K562 (cell line): Measurements from ENCODE around the gene KAT2B. TPM values are rescaled to one million over a fixed set of nuclear protein-coding genes. Genes with fewer than 3 reads are reported as not detected.

Experiments used
- AFF4 ChIP-seq: sonication (generic); formaldehyde crosslinking; IDR thresholded peaks from 2 replicates; pipeline ENCODE4 v1.8.0; 2023; ENCODE audit warnings: mild to moderate bottlenecking, missing genetic modification reagents
- GATA2 ChIP-seq: sonication (generic); formaldehyde crosslinking; IDR thresholded peaks from 2 replicates; pipeline ENCODE4 v1.4.0; 2020; ENCODE audit warnings: mild to moderate bottlenecking, missing genetic modification reagents
- HDAC3 ChIP-seq: fragments of 450-650 bp; IDR thresholded peaks from 2 replicates; pipeline ENCODE4 v1.6.1; 2018; ENCODE audit warnings: borderline replicate concordance, mild to moderate bottlenecking, moderate library complexity; ENCODE audit not compliant: partially characterized antibody
- HMBOX1 ChIP-seq: sonication (generic); IDR thresholded peaks from 2 replicates; pipeline ENCODE4 v1.6.1; 2016
- HNRNPL ChIP-seq: fragments of 200-400 bp; formaldehyde crosslinking; IDR thresholded peaks from 2 replicates; pipeline ENCODE4 v1.6.1; 2017; ENCODE audit warnings: low read depth, mild to moderate bottlenecking, low read length
- ILF3 ChIP-seq: fragments of 450-650 bp; IDR thresholded peaks from 2 replicates; pipeline ENCODE4 v1.6.1; 2018; ENCODE audit warnings: antibody characterized with exemption, mild to moderate bottlenecking, moderate library complexity, borderline replicate concordance
- MED1 ChIP-seq: sonication (generic); formaldehyde crosslinking; IDR thresholded peaks from 2 replicates; pipeline ENCODE4 v1.8.1; 2023; ENCODE audit warnings: missing genetic modification reagents, borderline replicate concordance
- MEIS2 ChIP-seq: fragments of 450-650 bp; IDR thresholded peaks from 2 replicates; pipeline ENCODE4 v1.6.1; 2014; ENCODE audit warnings: mild to moderate bottlenecking; ENCODE audit not compliant: partially characterized antibody
- MTA3 ChIP-seq: fragments of 450-650 bp; formaldehyde crosslinking; IDR thresholded peaks from 2 replicates; pipeline ENCODE4 v1.6.1; 2017; ENCODE audit warnings: mild to moderate bottlenecking, borderline replicate concordance
- NFATC3 ChIP-seq: fragments of 450-650 bp; IDR thresholded peaks from 2 replicates; pipeline ENCODE4 v1.6.1; 2017; ENCODE audit warnings: mild to moderate bottlenecking
- PYGO2 ChIP-seq: fragments of 450-650 bp; IDR thresholded peaks from 2 replicates; pipeline ENCODE4 v1.6.1; 2016; ENCODE audit warnings: mild to moderate bottlenecking, missing genetic modification characterization, moderate library complexity, missing compliant biosample characterization
- TAF9B ChIP-seq: fragments of 450-650 bp; IDR thresholded peaks from 2 replicates; pipeline ENCODE4 v1.6.1; 2018; ENCODE audit warnings: mild to moderate bottlenecking; ENCODE audit not compliant: partially characterized antibody
- TEAD4 ChIP-seq, 2 experiments: sonication (generic) in 1 of 2; formaldehyde crosslinking in 1 of 2; IDR thresholded peaks; 2 replicates each; pipeline versions ENCODE4 v1.6.1 to v1.8.0; 2012 to 2022; ENCODE audit warnings: borderline replicate concordance in 1 of 2, inconsistent platforms in 1 of 2, low read length in 1 of 2, mild to moderate bottlenecking in 1 of 2, missing genetic modification reagents in 1 of 2
- ZFPM2 ChIP-seq: fragments of 250-450 bp; sonication (Bioruptor Pico); IDR thresholded peaks from 2 replicates; pipeline ENCODE4 v1.5.1; 2022; ENCODE audit warnings: mild to moderate bottlenecking
- ZNF445 ChIP-seq: fragments of 250-450 bp; sonication (Bioruptor Pico); IDR thresholded peaks from 2 replicates; pipeline ENCODE4 v1.4.0; 2020; ENCODE audit warnings: low read depth, mild to moderate bottlenecking, moderate library complexity
- ZNF583 ChIP-seq: fragments of 250-450 bp; sonication (Bioruptor Pico); IDR thresholded peaks from 2 replicates; pipeline ENCODE4 v1.4.0; 2020
- ZNF644 ChIP-seq: fragments of 200-800 bp; sonication (Bioruptor generic); IDR thresholded peaks from 2 replicates; pipeline ENCODE4 v1.6.1; 2016; ENCODE audit warnings: low read depth, missing genetic modification characterization, missing compliant biosample characterization
- ZNF655 ChIP-seq: fragments of 250-450 bp; sonication (Bioruptor Pico); IDR thresholded peaks from 2 replicates; pipeline ENCODE4 v1.5.0; 2021
- polyA plus RNA-seq, 8 experiments: library from polyadenylated mRNA; depleted of rRNA in 4 of 8; stranded (reverse) in 5 of 8; unstranded in 3 of 8; fragments of >200 nt; fragmentation: Nextera tagmentation in 2 of 8; fragmentation: Illumina TruSeq in 1 of 8; extraction: Ambion mirVana in 2 of 8; extraction: Trizol in 1 of 8; gene quantifications; 2 replicates each; pipeline versions ENCODE4 v1.2.1 to v1.2.3, GENCODE V29; 2011 to 2014; ENCODE audit warnings: inconsistent platforms in 1 of 8, missing spikeins in 1 of 8
- total RNA-seq, 7 experiments: library from RNA; depleted of rRNA in 6 of 7; stranded (reverse); fragments of >200 nt in 6 of 7; fragmentation: Illumina TruSeq in 2 of 7; extraction: Trizol in 2 of 7; gene quantifications; 2 replicates each; pipeline versions ENCODE4 v1.2.1 to v1.2.3, GENCODE V29; 2011 to 2021; ENCODE audit warnings: low replicate concordance in 1 of 7

KAT2B gene
- total and polyA plus RNA-seq, 9 of the 15 experiments (the other 6 are each of a cell fraction or from before 2014, with no cell fraction given) = 3.3 to 14.9 (median 12.2) TPM

- TF ChIP-seq NFATC3 (no peak), GATA2 (CRISPR knock-in tag) (no peak), MTA3 (peak; percentile 82; the same call in 1 of the 2 replicates), ZNF655 (CRISPR knock-in tag) (no peak), MEIS2 (peak; percentile 68), ZFPM2 (0 out of 2 replicates have a peak, but pooled peaks have one; percentile 45), ZNF445 (CRISPR knock-in tag) (no peak), HMBOX1 (peak; percentile 52), HDAC3 (no peak), TAF9B (peak; percentile 89), PYGO2 (tag) (no peak), ILF3 (no peak), MED1 (CRISPR knock-in tag) (no peak), TEAD4 (IDR thresholded peaks at IDR 0.05; ENCODE audit: low read length) (peak; percentile 16; the same call in 1 of the 2 replicates), TEAD4 (CRISPR knock-in tag; IDR thresholded peaks at IDR 0.05; ENCODE audit: borderline replicate concordance) (no peak), ZNF583 (CRISPR knock-in tag) (peak; percentile 51; the same call in 1 of the 2 replicates), HNRNPL (no peak), ZNF644 (tag) (peak; percentile 57; the same call in 1 of the 2 replicates), AFF4 (CRISPR knock-in tag) (no peak)
Observed at GRCh38 chr3:20185679-20186599, 145.7 kb downstream of the KAT2B start, which contains the start of gene SGO1 (continued).
